HG03159 (cell line): ENCODE results near the gene HDAC9.
"Not testable (repeated sequence)": the region's sequence is repeated elsewhere in the genome, so short reads cannot be mapped to it uniquely, and the experiment has no call there.

Experiments
- ATAC-seq: cut with Tn5 transposase; IDR thresholded peaks from one replicate; pipeline ENCODE4 v1.9.1; 2021; ENCODE audit warnings: mild to moderate bottlenecking, moderate library complexity; ENCODE audit not compliant: unreplicated experiment

HDAC9 gene

DNA sequence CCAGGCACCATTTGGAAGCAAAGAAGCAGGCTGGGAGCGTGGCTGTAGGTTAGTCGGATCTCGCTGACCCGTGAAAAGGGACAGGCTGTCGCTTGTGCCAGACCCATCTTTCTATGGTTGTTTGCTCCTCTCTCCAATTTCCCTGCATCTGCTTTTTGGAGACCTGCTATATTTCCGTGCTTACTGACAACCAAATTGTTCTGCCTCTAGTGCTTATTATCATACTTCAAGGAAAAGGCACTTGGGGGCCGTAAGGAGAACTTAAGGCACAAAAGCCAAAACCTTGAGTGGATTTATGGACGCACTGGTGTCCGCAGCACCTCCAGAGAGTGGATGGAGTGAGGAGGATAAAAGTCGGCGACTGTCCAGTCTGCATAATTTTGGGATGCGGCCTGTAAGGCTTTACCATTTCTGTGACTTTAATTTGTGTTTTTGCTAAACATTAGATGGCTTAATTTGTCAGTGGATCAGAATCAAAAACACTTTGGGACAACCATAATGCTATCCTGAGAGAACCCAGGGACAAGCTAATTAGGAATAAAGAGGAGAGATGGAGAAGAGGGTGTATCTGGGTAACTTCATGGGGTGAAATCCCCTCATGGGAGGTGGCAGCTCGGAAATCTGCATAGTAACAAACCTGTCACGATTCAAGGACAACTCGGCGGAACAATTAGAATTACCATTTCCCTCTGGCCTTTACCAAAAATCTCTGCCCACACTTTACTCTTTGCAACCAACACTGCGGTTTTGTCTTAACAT is 206.7 kb downstream of the HDAC9 start:
- ATAC-seq, result no peak

DNA sequence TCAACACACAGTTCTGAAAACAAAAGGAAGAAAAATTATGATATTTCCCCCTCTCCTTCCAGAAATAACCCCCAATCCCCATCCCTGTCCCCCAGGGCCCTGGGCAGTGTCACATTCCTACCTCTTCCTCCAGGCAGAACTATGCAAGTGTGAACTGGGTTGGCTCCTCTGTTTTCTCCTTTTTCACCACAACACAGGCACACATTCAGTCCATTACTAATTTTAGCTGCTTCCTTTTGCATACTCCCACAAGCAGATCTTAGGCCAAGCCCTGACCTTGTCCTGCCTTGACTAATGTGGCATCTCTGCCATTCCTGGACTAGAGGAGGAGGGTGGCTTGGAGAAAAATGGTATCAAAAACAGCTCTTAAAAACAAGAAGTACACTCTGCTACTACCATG is 208.1 kb downstream of the HDAC9 start:
- ATAC-seq, result no peak

DNA sequence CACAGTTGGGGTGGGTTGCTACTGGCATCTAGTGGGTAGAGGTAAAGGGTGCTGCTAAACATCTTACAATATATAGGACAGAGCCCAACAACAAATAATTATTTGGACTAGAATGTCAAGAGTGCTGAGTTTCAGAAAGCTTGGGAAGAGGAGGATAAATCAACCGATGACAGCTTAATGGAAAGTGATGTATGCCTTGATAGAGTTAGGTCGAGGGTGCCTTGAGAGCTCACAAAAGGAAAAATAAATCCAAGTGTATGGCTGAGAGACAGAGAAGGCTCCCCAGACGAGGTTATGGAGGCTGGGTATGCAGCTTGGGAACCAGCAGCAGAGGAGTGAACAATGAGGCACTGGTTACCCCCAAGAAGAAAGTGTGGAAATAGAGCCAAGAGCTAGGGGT is 211.1 kb downstream of the HDAC9 start:
- no peak for ATAC-seq

DNA sequence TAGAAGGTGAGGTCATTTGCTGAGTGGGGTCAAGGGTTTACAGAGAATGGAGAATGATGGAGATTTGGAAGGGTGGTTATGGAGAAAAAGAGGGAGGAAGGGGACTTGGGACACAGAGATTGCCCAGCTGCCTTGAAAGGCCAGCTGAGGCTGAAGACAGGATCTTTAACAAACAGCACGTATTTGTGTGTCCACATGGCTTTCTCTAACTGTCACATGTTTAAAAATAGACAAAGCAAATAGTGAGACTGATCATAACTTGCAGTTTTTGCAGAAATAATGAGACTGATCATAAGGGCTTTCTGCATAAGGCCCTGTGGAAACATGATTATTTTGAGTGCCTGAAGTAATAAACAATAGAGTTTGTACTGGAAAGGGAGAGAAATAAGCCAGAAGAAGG is 212.7 kb downstream of the HDAC9 start:
- no peak for ATAC-seq

DNA sequence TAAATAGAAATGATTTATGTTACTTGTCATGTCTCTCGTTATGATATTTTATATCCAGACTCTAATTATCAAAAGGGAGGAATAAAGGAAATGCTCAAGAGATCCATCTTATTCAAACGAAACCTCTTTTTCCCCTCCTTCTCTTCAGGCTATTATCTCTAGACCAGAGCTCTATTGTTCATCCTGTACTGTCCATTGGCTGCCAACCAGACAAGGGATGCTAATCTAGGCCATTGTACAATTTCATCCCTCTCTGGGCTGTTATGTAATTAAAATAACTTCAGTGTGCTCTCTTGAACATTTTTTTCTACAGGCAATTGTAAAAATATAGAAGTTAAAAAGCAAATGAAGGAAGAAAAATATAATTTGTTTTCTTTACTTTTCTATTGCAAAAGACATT is 220.4 kb downstream of the HDAC9 start:
- no peak for ATAC-seq

DNA sequence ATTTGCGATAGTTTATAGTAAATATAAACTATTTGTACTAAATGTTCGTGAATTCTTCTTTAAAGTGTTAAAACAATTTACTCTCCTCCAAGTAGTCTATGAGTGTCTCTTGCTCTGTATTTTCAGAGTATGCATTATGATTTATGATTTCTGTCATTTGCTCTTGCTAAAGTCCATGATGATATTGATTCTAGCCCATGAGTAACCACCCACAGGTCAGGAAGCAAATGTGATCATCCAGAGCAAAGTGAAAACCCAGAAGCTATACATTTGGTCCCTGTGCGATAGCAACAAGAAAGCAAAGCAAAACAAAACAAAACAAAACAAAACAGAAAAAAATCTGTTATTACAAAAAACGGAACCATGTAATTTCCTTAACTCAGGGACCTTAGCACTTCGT is 225.9 kb downstream of the HDAC9 start:
- ATAC-seq, result no peak

DNA sequence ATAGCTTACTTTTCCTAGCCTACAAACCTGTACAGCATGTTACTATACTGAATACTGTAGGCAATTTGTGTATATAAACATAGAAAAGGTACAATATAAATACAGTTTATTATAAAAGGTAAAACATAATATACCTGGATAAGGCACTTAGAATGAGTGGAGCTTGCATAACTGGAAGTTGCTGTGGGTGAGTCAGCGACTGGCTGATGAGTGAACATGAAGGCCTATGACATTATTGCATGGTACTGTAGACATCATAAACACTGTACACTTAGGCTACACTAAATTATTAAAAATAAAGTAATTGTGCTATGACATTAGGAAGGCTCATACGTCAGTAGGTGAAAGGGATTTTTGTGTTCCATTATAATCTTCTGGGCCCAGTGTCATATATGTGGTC is 228.8 kb downstream of the HDAC9 start:
- no peak for ATAC-seq

DNA sequence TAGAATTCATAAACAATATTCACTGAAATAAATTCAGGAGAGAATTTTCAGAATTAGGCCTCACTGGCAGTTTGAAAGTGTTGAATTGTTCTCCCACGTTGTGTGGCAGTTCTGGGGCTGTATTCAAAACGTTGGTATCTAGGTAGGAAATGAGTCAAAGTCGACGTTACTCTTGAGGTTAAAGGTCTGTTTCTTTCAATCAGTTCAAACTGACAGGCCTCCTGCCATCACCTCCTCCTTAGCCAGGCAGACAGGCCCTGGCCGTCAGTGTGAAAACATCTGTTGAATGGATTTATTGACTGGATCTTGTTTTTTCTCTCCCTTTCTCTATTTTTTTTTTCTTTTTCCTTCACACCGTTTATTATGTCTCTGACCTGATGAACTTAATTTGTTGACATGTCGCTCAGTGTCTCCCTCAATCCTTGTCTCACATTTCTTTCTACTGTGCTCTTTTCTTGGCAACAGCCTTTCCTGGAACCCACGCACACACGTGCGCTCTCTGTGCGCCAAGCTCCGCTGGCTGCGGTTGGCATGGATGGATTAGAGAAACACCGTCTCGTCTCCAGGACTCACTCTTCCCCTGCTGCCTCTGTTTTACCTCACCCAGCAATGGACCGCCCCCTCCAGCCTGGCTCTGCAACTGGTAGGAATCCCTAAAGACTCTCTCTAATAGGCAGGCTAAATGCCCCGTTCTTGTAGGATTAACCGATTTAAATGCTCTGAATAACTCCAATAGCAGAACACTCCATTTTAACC is 231.7 kb downstream of the HDAC9 start:
- ATAC-seq, result no peak

DNA sequence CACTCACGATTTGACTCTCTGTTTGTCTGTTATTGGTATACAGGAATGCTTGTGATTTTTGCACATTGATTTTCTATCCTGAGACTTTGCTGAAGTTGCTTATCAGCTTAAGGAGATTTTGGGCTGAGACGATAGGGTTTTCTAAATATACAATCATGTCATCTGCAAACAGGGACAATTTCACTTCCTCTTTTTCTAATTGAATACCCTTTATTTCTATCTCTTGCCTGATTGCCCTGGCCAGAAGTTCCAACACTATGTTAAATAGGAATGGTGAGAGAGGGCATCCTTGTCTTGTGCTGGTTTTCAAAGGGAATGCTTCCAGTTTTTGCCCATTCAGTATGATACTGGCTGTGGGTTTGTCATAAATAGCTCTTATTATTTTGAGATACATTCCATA is 240.5 kb downstream of the HDAC9 start:
- not testable (repeated sequence) for ATAC-seq

DNA sequence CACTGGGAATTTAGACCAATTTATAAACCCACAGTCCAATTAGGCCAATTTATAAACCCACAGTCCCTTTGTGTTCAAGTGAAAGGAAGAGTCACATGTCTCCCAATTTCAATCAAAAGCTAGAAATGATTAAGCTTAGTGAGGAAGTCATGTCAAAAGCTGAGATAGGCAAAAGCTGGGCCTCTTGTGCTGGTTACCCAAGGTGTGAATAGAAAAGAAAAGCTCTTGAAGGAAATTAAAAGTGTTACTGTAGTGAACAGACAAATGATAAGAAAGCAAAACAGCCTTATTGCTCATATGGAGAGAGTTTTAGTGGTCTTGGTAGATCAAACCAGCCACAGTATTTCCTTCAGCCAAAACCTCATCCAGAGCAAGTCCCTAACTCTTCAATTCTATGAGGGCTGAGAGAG is 245.0 kb downstream of the HDAC9 start:
- no peak for ATAC-seq

DNA sequence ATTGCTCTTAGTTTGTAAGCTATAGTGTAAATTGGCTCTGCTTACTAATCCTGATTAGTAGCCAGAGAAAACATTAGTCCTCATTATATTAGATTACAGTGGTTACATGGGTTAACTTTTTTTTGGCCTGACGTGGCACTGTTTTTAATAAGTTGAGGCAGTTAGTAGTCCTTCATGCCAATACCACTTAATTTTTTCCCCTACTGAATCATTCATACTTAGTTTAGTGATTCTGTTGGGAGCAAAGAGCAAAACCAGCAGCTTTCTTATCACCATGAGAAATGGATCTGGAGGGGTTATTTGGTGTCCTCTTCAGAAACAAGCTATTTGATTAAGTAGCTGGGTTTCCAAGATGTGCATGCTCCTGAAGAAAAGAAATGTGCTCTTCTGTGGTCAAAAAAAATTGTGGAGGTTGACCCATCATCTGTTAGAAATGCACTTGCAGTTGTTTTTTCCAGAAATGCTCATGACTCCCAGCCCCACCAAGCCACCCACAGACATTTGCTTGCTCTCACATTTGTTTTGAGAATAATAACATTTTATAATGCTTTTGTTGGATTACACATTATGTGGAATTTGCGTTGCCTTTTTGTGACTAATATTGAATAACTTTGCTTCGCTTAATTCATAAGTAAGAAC is 258.5 kb downstream of the HDAC9 start:
- no peak for ATAC-seq

DNA sequence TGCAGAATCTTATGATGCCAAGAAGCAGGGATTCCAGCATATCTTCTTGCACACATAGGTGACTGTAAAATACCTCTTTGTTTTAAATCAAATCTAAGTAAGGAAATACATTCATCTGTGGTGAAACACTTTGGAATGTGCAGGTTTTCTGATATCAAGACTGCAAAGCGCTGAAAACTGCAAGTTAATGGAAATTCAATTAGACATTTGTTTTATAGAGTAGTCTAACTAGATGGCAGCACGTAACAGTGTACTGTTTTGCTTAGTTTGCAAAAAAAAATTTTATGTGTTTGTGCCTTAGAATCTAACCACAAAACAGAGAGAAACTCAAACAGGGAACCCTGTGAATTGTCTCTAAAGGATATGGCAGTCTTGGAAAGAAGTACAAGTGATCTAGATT is 259.2 kb downstream of the HDAC9 start:
- ATAC-seq, result no peak

DNA sequence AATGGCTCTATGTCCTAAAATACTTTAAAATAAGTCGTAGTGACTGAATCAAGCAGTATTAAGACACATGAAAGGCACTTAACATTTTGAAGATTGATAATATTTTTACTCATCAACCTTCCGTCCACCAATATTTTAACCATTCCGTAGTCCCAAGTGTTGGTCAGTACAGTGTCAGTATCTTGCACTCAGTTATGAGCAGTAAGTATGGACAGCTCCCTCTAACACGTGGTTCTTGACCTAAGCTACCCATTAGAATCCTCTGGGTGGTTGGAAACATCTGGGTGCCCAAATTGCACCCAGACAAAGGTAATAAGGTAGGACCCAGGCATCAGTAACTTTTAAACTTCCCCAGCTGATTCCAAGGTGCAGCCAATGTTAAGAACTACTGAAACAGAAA is 260.2 kb downstream of the HDAC9 start:
- no peak for ATAC-seq

DNA sequence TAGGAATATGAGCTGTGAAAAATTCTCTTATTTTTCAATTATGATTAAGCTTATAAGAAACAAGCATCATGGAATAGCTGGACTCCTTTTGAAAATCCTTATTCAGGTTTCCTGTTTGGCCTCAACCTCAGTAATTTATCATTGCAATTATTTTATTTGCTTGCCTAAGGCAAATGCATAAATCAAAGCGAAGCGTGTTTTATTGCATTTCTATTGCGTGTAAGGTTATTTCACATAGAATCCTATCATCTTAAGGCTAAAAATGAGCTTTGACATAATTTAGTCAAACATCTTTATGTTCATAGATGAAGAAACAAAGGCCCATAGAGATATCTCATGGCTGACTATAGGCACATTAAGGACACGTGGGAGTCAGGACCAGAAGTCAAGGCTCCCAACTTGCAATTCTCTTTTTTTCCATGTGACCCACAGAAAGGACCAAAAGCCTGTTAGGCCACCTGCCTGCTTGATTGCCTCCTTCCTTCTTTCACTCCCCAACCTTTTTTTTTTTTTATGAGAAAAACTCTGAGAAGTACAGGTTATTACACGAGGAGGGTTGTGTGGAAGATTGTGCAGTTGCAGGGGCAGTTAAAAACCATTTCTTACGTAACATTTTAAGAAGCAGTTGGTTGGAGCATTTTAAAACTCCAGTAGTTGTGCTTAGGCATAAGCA is 261.0 kb downstream of the HDAC9 start:
- no peak for ATAC-seq

DNA sequence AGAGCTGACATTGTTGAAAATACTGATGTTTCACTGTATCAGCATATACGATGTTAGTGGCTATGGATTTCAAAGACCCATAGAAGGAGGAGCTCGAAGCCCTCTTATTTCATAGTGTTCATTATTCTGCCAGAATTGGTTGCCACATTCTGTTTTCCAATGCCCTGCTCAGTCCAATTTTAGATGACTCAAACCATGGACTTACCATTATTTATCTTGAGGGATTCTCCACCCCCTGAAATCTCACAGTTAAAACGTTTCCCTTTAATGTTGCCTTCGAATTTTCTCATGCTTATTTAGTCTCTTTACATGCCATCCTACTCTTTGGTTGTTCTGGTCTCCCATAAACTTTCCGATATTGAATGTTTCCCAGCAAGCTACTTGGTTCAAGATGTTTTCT is 264.5 kb downstream of the HDAC9 start:
- ATAC-seq, result no peak

DNA sequence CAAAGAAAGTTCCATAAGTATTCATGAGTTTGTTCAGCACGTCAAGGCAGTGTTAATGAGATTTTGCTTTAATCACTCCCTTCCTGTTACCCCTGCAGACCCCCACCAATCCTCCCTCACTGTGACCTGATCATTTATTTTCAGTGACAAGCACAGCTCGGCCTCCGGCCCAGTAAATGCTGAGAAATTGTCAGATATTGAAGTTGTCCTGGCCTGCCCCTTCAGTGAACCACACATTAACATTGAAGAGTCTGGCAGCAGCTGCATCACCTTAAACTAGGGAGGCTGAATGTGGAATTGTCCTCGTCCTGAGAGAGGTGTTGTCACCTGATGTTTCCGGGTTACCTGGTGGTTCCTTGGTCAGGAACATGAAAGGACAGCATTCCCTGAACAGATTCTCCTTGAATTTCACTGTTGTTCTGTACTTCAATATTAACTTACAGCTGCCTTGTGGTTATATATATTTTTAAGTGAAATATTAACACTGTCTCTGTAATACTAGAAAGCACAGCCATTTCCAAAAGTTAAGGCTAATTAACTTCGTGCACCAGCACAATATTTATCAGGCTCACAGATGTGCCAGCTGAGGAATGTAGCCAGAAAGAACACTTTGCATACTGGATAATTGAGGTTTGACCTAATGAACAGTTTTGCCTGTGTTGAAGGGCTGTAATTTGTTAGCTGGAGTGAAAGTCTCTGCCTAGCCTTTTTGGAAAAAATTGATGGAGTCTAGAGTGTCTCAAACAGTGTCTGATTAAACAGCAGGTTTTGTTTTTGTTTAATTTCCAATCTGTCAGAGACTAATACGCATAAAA is 265.3 kb downstream of the HDAC9 start:
- no peak for ATAC-seq

DNA sequence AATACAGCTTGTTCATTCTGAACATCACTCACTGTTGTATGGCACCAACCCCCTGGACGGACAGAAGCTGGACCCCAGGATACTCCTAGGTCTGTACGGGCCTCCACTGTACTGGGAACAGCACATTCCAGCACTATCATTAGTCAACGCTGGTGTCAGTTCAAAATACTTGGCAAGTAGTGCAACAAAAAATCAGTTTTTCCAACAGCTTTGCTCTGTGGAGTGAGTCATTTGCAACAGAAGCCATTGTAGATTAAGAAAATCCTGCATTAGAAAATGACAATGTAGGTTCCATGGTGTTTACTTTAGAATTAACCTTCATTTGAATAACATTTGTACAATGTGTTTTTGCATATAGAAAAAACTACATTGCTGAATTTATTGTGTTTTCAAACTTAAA is 266.6 kb downstream of the HDAC9 start:
- no peak for ATAC-seq

DNA sequence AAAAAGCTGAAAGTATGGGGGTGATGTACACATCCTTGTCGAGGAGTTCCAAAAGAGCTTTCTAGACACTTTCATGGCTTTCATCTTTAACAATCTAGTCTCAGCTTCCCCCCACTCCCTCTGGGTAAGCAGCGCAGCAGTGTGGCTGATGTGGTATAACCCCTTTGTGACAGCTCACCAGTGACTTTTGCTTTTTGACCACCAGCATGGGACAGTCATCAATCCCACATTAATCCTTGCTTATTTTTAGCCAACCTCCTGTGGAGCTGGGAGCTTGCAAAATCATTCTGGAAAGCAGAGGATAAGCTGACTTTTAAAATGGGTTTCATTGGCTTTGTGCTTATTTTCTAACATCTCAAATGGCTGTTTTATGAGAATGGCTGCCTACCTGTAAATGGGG is 272.7 kb downstream of the HDAC9 start:
- ATAC-seq, result no peak

DNA sequence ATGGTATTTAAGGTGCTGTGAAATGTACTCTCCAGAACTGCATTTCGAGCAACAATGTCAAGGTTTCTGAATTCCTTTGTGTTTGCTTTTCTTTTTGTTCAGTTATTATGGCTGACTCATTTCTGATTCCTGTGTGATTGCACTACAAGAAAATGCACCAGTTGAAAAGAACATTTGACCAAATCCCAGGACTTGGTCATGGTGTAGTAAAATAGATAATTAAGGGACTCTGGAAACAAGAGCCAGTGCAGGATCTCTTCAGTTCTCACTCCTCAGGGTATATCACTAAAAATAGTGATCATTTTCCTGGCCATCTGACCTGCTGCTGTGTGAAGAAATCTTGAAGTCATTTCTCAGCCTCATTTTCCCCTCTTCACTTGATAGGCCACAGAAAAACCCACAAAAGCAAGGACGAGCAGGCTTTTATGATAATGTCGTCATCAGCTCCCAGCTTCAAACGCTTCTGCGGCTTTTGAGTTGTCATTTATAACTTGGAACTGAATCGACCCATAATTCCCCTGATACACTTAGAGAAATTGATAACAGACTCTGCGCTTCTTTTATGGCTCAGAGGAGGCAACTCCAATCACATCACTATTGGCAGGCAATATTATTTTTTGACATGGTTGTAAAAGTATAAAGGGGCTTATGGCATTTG is 274.7 kb downstream of the HDAC9 start:
- ATAC-seq, result no peak

DNA sequence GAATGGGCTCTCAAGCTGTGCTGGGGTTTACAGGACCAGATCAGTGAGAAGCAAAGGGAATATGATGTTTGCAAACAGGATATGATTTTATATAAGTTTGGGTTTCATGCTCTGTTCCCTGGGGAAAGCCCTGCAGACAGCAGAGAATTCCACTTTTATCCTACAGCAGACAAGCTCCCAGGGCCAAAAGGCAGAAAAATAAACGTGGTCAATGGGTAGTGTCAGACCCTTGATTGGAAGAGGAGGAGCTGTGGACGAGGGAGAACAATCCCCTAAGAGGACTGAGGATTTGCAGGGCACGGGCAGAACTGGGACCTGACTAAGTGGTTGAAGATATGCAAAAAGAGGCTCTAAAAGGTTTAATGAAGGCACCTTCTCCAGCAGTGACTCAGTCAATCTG is 275.3 kb downstream of the HDAC9 start:
- ATAC-seq, result no peak
